GM18519 (cell line): ENCODE results near the gene USP32.
"Not testable (repeated sequence)": the region's sequence is repeated elsewhere in the genome, so short reads cannot be mapped to it uniquely, and the experiment has no call there.

Experiments used
- ATAC-seq: cut with Tn5 transposase; IDR thresholded peaks from one replicate; pipeline ENCODE4 v1.9.1; 2021; ENCODE audit warnings: mild to moderate bottlenecking, moderate library complexity; ENCODE audit not compliant: unreplicated experiment, low FRiP score

Gene USP32

DNA sequence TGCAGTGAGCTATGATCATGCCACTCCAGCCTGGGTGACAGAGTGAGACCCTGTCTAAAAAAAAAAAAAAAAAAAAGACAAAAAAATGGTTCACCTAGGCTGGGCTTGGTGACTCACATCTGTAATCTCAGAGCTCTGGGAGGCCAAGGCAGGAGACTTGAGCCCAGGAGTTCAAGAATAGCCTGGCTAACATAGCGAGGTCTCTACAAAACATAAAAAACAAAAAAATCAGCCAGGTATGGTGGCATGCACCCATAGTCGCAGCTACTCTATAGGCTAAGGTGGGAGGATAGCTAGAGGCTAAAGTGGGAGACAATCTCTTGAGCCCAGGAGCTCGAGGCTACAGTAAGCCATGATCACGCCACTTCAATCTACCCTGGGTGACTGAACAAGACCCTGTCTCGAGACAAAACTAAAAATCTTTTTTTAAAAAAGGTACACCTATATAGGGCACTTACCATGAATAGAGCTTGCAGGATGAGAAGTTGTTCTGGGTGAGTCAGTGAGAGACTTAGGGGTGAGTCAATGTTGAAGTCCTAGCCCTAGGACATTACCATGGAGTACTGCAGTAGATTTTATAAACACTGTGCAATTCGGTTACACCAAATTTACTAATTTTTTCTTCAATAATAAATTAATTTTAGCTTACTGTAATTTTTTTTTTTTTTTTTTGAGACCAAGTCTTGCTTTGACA, 19.0 kb downstream of the USP32 start:
- no peak for ATAC-seq

DNA sequence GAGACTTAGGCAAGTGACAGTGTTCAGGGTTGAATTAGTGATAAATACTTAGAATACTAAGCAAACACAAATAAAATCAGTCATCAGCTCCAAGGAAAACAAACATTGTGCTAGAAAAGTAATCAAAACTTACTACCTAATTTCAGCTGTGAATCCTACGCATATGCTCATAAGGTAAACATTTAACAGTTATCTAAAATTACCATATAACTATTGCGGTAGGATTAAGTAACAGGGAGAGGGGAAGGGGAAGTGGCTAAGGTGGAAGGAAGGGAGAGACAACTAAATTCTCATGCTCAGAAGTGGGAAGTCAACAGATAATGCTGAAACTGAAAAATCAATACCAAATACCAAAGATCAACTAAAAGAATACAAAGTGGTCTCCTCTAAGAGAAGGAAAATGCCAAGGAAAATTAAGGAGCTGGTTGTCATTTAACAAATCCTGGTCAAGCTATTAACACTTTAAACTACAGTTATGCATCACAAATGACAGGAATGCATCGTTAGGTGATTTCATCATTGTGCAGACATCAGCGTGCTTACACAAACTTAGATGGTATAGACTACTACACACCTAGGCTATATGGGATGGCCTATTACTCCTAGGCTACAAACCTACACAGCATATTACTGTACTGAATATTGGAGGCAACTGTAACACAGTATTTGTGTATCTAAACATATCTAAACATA, 20.0 kb downstream of the USP32 start:
- no peak for ATAC-seq

DNA sequence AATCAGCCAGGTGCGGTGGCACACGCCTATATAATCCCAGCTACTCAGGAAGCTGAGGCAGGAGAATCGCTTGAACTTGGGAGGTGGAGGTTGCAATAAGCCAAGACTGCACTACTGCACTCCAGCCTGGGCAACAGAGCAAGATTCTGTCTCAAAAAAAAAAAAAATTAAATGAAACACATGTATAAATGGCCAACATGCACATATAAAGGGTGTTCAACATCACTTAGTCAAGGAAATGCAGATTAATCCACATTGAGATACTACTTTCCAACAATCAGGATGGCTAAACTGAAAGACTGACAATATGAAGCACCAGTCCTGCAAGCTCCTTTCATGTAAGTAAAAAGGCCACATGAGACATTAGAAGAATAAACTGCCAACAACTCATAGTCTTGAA, 20.5 kb downstream of the USP32 start:
- ATAC-seq, result no peak

DNA sequence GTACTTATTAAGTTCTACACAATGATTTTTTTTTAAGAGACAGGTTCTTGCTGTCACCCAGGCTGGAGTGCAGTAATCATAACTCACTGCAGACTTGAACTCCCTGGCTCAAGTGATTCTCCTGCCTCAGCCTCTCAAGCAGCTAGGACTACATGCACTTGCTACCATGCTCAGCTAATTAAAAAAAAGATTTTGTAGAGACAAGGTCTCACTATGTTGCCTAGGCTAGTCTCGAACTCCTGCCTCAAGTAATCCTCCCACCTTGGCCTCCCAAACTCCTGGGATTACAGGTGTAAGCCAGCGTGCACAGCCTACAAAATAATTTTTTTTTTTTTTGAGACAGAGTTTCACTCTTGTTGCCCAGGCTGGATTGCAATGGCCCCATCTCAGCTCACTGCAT, 22.2 kb downstream of the USP32 start:
- no peak for ATAC-seq

DNA sequence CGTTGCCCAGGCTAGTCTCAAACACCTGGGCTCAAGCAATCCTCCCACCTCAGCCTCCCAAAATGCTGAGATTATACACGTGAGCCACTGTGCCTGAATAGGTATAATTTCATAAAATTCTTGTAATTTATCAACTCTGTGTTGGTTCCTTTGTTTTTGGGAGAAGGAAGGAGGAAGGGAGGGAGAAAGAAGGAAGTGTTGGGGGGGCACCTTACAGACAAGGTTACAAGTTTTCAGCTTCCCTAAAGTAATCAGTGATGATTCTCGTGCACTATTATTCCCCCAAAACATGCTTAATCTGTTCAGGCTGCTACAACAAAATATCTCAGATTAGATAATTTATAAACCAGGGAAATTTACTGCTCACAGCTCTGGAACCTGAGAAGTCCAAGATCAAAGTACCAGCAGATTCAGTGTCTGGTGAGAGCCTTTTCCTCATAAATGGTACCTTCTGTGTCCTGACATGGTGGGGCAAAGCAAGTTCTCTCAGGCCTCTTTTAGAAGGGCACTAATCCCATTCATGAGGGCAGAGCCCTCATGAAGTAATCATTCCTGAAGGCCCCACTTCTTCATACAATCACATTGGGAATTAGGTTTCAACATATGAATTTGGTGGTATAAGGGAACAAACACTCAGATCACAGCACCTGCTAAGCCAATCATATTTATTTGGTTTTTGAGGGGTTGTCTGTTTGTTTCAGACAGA, 28.1 kb downstream of the USP32 start:
- ATAC-seq, result no peak

DNA sequence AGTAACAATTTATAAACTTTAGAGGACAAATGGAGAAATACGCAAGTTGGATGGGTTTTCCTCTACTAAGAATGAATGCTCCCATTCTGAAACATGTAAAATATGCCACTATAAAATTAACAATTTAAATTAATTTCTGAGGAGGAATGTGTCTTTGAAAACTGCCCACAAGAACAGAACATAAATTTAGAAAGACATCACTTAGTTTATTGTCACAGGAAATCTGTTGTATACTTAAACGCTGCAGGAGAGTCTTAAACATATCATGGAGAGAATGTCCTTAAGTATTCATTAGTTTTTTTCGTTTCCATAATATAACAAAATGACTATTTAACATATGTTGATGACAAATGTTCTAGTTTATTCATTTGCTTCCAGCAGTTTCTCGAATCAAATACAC, 29.6 kb downstream of the USP32 start:
- ATAC-seq, result no peak

DNA sequence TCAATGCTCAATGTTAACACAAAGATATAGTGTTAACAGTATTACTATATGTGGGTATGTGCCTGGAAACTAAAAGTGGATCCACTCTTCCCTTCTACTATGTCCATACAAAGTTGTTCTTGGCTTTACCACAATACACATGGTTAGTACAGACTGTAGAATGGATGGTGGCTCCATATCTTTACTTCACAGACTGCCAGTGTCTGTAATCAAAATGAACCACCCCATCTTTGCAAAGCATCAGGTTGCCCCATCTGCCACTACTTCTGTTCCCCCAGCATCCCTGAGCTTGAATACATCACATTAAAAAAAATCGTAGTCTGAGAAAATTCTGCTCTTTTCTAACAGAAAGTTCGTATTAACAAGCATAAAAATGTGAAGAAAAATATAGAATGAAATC, 30.0 kb downstream of the USP32 start:
- no peak for ATAC-seq

DNA sequence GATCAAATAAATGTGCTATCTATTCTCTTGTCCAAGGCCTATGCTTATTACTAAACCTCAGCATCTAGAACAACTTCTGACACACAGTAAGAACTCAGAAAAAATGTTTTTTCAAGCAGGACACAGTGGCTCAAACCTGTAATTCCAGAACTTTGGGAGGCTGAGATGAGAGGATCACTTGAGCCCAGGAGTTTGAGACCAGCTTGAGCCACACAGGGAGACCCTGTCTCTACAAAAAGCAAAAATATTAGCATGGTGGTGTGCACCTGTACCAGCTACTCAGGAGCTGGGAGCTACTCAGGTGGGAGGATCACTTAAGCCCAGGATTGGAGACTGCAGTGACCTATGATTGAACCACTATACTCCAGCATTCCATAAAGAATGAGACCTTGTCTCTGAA, 32.5 kb downstream of the USP32 start:
- ATAC-seq, result no peak

DNA sequence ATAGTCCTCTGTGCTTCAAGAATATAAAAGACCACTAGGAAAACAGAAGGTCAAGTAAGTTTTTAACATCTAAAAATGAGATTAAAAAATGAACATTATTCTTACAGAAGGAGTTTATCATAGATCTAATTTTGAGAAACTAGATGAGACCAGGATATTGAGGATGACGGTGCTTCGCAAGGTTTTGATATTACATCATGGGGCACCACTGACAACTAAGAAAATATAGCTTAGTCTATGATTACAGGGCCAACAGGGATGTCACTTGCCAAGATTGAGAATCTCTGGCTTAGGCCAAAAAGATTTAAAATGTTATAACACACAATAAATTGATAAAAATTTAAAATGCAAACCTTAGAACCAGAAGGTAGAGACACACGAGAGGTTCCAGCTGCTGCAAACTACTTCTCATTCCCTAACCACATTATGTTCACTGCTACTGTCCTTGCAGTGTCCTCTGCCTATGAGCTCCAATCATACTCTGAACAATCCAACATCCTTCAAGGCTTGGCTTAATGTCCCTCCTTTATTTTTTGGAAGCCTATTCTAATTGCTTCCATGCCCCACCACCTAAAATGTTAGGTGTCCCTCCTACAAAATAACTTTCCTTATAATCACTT, 33.2 kb downstream of the USP32 start:
- ATAC-seq, result no peak

DNA sequence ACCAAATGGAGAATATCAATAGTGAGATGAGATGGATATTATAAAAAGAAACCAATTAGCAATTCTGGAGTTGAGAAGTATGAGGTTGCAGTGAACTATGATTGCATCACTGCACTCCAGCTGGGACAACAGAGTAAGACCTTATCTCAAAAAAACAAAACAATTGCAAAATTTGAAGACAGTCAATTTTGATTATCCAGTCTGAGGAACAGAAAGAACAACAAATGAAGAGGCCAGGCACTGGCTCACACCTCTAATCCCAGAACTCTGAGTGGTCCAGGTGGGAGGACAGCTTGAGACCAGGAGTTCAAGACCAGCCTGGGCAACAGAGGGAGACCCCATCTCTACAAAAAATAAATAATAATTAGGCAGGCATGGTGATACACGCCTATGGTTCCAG, 35.0 kb downstream of the USP32 start:
- no peak for ATAC-seq

DNA sequence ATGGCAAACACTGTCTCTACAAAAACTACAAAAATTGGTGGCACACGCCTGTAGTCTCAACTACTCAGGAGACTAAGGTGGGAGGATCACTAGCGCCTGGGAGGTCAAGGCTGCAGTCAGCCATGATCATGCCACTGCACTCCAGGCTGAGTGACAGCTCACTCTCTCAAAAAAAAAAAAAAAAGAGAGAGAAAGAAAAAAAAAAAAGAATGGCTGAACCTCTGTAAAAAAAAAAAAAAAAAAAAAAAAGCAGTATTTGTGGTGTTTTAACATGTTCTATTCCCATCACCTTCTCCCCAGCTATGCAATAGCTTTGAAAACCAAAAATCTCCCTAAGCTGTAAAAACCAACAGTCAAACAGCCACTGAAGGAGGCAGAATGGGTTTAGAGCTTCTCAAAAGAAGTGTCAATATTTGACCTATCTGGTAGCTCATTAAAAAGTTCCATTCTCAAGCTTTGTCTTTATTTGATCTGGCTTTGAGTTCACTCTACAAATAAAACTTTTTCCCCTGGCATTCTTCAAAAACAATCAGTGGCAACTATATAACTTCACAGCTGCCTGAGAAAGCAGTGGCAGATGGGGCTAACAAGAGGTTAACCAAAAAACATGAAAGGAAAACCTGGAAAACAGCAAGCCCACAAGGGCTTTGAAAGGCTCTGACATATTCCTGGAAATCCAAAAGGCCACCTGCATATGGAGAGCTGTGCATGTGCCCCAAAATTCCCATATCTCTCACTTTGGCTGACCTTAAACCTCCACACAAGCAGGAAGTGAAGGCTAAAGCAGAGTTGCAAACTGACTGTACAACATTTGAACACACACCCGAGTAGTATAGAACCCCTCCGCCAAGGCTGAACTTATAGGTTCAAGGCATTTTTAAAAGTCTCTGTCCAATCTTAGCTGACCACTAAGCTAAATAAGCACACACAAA, 36.0 kb downstream of the USP32 start:
- ATAC-seq, result no peak

DNA sequence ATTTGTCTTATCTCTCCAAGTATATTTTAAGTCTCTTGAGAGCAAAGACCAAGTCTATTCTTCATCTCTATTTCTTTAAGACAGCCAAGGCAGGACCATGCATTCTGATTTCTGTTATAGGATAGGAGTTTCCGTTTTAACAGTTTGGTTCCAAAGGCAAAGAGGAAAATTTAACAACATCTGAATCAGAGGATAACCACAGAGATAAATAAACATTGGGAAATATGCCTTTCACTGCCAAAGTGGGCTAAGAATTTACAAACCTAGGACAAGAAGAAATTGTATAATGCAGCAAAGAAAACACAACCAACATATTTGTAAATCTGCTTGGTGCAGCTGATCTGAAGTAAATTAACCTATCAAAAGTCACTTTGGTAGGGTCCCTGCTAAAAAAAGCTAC, 37.7 kb downstream of the USP32 start:
- no peak for ATAC-seq

DNA sequence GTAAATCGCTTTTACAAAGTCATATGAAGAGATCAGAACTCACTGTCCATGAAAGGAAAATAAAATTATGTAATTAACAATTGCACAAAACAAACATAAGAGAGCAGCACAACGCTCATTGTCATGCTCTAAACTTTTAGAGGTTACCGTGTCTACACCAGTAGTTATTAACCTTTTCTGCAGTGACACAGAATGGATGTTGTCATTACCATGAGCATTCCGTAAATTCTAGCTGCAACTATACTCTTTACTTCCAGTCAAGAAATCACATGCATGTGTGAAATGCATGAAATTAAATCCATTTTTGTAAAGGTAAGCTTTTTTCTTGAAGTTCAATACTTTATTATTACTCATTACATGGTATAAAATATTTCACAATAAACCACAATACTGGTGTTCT, 38.2 kb downstream of the USP32 start:
- ATAC-seq, result no peak

DNA sequence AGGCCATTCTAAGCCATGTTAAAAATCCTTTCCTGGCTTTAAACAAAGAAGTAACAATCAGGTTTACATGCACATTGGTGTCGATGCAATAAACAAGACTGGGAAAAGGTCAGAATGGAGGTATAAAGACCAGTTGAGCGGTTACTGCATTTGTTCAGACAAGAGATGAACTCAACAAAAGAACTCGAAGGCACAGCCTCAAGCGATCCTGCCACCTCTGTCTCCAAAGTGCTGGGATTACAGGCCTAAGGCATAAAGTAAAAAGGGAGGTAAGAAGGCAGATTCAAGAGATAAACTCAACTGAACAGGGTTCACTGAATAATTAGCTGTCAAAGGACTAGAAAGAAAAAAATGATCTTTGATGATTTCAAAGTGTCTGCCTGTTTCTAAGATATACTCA, 39.4 kb downstream of the USP32 start:
- ATAC-seq, result no peak

DNA sequence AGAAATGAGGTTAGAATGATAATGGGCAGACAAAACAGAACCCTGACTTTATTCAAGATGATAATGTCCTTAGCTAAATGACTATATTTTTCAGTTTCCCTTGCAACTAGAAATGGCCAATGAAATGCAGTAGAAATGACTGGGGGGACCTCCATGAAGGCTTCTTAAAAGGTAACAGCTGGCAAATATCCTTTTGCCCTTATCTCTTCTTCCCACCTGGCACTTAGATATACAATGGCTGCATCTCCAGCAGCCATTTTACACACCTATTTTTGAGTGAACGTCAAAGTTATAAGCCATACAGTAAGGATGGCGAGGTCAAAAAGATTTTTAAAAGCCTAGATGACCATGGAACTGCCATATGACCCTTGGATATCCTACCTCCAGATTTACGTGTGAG, 39.9 kb downstream of the USP32 start:
- ATAC-seq, result no peak

DNA sequence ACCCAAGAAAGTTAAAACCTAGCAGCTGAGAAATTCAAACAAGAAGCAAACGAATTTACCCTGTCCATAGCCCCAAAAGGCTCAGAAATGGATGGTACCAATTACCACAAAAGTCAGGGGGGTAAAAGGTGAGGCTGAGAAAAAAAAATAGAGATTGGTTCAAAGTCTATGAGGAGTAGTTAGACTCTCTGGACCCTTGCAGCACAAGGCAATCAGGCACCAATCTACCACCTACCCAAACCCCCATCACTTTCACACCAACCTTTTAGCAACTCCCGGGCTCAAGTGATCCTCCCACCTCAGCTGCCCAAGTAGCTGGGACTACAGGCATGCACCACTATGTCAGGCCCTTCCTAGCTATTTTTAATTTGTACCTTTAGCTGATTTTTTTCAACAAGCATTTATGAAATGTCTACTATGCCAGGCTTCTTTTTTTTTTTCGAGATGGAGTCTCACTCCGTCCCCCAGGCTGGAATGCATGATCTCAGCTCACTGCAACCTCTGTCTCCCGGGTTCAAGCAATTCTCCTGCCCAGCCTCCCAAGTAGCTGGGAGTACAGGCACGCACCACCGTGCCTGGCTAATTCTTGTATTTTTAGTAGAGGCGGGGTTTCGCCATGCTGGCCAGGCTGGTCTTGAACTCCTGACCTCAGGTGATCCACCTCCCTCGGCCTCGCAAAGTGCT, 40.8 kb downstream of the USP32 start:
- no peak for ATAC-seq

DNA sequence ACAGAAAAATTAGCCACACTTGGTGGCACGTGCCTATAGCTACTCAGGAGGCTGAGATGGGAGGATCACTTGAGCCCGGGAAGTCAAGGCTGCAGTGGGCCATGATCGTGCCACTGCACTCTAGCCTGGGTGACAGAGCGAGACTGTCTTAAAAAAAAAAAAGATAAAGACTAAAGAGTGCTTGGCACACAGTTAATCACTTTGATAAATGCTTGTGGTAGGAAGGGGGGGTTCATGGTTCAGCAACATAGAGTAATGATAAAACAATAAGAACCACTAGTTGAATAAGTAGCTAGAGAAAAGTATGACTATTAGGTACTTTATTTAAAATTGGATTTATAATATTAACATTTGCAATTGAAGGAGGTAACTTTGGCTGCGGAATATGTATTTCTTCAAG, 43.3 kb downstream of the USP32 start:
- ATAC-seq, result no peak

DNA sequence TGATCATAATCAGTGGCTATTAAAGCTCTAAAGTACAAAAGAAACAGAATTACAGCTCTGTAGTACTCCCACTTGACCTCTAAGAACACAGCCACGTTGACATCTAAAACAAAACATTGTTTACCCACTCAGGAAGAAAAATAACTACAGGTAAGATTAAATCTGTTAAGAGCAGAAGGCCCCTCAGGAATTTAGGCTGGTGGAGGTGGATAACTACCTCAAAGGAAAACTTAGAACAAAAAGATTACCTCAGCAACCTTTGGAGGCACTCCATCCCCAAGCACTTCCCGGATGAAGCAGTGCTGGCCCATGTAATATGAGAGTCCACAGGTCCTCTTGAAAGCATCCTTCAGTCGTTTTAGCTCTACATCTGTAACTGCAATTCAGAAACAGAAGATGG, 46.7 kb downstream of the USP32 start:
- no peak for ATAC-seq

DNA sequence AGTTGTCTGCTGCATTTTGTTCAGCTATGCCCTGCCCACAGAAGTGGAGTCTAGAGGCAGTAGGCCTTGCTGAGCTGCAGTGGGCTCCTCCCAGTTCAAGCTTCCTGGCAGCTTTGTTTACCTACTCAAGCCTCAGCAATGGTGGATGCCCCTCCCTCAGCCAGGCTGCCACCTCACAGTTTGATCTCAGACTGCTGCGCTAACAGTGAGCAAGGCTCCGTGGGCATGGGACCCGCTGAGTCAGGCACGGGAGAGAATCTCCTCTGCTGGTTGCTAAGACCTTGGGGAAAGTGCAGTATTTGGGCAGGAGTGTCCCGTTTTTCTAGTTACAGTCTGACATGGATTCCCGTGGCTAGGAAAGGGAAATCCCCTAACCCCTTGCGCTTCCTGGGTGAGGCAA, 49.4 kb downstream of the USP32 start:
- not testable (repeated sequence) for ATAC-seq

DNA sequence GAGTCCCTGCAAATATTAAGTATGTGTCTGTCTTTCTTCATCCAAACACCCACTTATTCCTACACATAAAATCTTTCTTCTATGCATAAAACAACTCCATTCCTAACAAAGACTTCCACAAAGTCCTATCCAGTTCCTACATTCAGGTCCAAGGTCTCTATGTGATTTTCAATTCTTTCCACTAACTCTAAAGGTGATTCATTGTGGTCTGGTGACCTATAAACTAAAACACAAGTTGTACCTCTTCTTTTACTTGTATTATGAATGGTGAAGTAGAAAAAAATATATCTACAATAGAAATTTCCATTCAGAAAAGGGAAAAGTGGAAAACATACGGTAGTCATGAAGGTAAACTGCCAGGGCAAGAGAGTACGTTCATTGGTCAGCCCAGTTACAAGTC, 56.6 kb downstream of the USP32 start:
- no peak for ATAC-seq
